H1 (cell line): Measurements from ENCODE around the gene KLF6. TPM values are rescaled to one million over a fixed set of nuclear protein-coding genes. Genes with fewer than 3 reads are reported as not detected.

Experiments
- CTCF ChIA-PET: fragments of 300-600 bp; sonication (Branson Sonifier 250); formaldehyde crosslinking; loops from one replicate; lab custom pipeline; 2021; ENCODE audit not compliant: partially characterized antibody; lab: Charles Lee
- POLR2A ChIA-PET: fragments of 300-600 bp; sonication (Branson Sonifier 250); formaldehyde crosslinking; loops from one replicate; lab custom pipeline; 2021; ENCODE audit warnings: inconsistent platforms; ENCODE audit not compliant: partially characterized antibody; lab: Charles Lee
- DNase-seq, 2 experiments: peaks; one replicate each; pipeline versions ENCODE4 v3.0.0 to v3.0.0-alpha.2; 2010 to 2022; ENCODE audit warnings: low spot score in 2 of 2, low read depth in 1 of 2, mixed read lengths in 1 of 2
- FAIRE-seq: peaks from 2 replicates; lab custom pipeline; 2011; peaks lifted over from hg19 to GRCh38; lab: Jason Lieb, UNC
- H2AFZ ChIP-seq: 2 replicates; pipeline ENCODE4 v1.8.1; 2012; ENCODE audit warnings: low read length, inconsistent platforms
- H2AK5ac ChIP-seq: 2 replicates; pipeline ENCODE4 v1.6.1; 2013; ENCODE audit warnings: low read depth, low read length
- H2BK120ac ChIP-seq: replicated peaks from 2 replicates; pipeline ENCODE3; 2013; ENCODE audit warnings: low read depth, low read length, inconsistent platforms
- H2BK12ac ChIP-seq: 2 replicates; pipeline ENCODE4 v1.6.1; 2013; ENCODE audit warnings: low read depth, low read length
- H2BK15ac ChIP-seq: 2 replicates; pipeline ENCODE4 v1.6.1; 2013; ENCODE audit warnings: low read length
- H2BK20ac ChIP-seq: 2 replicates; pipeline ENCODE4 v1.6.1; 2013; ENCODE audit warnings: low read length
- H2BK5ac ChIP-seq: 2 replicates; pipeline ENCODE4 v1.6.1; 2013; ENCODE audit warnings: low read depth, low read length
- H3K14ac ChIP-seq: 2 replicates; pipeline ENCODE4 v1.6.1; 2013; ENCODE audit warnings: inconsistent platforms; ENCODE audit not compliant: insufficient read length
- H3K18ac ChIP-seq: 2 replicates; pipeline ENCODE4 v1.6.1; 2013; ENCODE audit warnings: low read length; ENCODE audit errors: extremely low read depth
- H3K23ac ChIP-seq: 2 replicates; pipeline ENCODE4 v1.6.1; 2013; ENCODE audit warnings: inconsistent platforms; ENCODE audit not compliant: insufficient read length
- H3K23me2 ChIP-seq: 2 replicates; pipeline ENCODE4 v1.6.1; 2013; ENCODE audit warnings: low read depth, low read length
- H3K27ac ChIP-seq: 2 replicates; pipeline ENCODE4 v1.6.1; 2011; ENCODE audit warnings: low read depth, low read length, inconsistent platforms
- H3K27me3 ChIP-seq, 4 experiments: replicated peaks in 1 of 4; 1 replicate in 1 of 4; 2 replicates in 3 of 4; pipeline versions ENCODE4 v1.6.1 to v1.8.1; 2011 to 2013; ENCODE audit warnings: low read length in 3 of 4, mild to moderate bottlenecking in 3 of 4, inconsistent platforms in 2 of 4, mixed read lengths in 2 of 4, moderate library complexity in 1 of 4; ENCODE audit not compliant: control insufficient read depth in 3 of 4, insufficient read depth in 3 of 4; ENCODE audit errors: extremely low read depth in 1 of 4
- H3K36me3 ChIP-seq, 4 experiments: 2 replicates each; pipeline versions ENCODE4 v1.6.1 to v1.8.1; 2011 to 2013; ENCODE audit warnings: mild to moderate bottlenecking in 4 of 4, low read length in 3 of 4, moderate library complexity in 2 of 4, control low read depth in 1 of 4, inconsistent platforms in 1 of 4; ENCODE audit not compliant: insufficient read depth in 4 of 4, control insufficient read depth in 2 of 4
- H3K4ac ChIP-seq: replicated peaks from 2 replicates; pipeline ENCODE3; 2013; ENCODE audit warnings: low read length, low read depth, mixed read lengths, inconsistent platforms; ENCODE audit not compliant: insufficient read length
- H3K4me1 ChIP-seq, 4 experiments: replicated peaks in 1 of 4; 1 replicate in 1 of 4; 2 replicates in 3 of 4; pipeline versions ENCODE4 v1.6.1 to v1.8.1; 2011 to 2013; ENCODE audit warnings: low read length in 3 of 4, inconsistent platforms in 2 of 4, mixed read lengths in 1 of 4; ENCODE audit not compliant: insufficient read depth in 4 of 4, control insufficient read depth in 3 of 4
- H3K4me2 ChIP-seq, 2 experiments: 2 replicates each; pipeline versions ENCODE4 v1.6.1 to v1.8.1; 2011 to 2013; ENCODE audit warnings: low read depth in 2 of 2, low read length in 2 of 2, control low read depth in 1 of 2, inconsistent platforms in 1 of 2, mild to moderate bottlenecking in 1 of 2; ENCODE audit not compliant: insufficient read depth in 1 of 2
- H3K4me3 ChIP-seq, 4 experiments: fragments of 200-600, 300-600 bp in 1 of 4; sonication (generic), shearing (Covaris generic), sonication (Bioruptor Twin) in 1 of 4; 2 replicates each; pipeline versions ENCODE4 v1.5.1 to v1.8.1; 2011 to 2016; ENCODE audit warnings: low read length in 4 of 4, low read depth in 3 of 4, control low read depth in 2 of 4, inconsistent platforms in 2 of 4, mild to moderate bottlenecking in 2 of 4, mixed read lengths in 1 of 4, moderate library complexity in 1 of 4; ENCODE audit not compliant: insufficient read depth in 2 of 4; ENCODE audit errors: extremely low read depth in 1 of 4
- H3K56ac ChIP-seq: replicated peaks from 2 replicates; pipeline ENCODE3; 2013; ENCODE audit warnings: low read depth, mild to moderate bottlenecking, mixed read lengths, low read length, inconsistent platforms; ENCODE audit not compliant: insufficient read length
- H3K79me1 ChIP-seq: 2 replicates; pipeline ENCODE4 v1.6.1; 2013; ENCODE audit warnings: low read depth, low read length, control low read depth
- H3K79me2 ChIP-seq, 2 experiments: 2 replicates each; pipeline versions ENCODE4 v1.6.1 to v1.8.1; 2012 to 2013; ENCODE audit warnings: low read length in 2 of 2, mild to moderate bottlenecking in 2 of 2, inconsistent platforms in 1 of 2; ENCODE audit not compliant: insufficient read depth in 2 of 2, control insufficient read depth in 1 of 2
- H3K9ac ChIP-seq, 4 experiments: replicated peaks in 1 of 4; 1 replicate in 1 of 4; 2 replicates in 3 of 4; pipeline versions ENCODE4 v1.6.1 to v1.8.1; 2011 to 2013; ENCODE audit warnings: low read depth in 3 of 4, low read length in 3 of 4, control low read depth in 2 of 4, mild to moderate bottlenecking in 2 of 4, moderate library complexity in 2 of 4, inconsistent platforms in 1 of 4; ENCODE audit errors: extremely low read depth in 1 of 4
- H3K9me3 ChIP-seq, 2 experiments: 2 replicates each; pipeline versions ENCODE4 v1.6.1 to v1.8.1; 2012 to 2013; ENCODE audit warnings: mild to moderate bottlenecking in 2 of 2, moderate library complexity in 2 of 2, control low read depth in 1 of 2, inconsistent platforms in 1 of 2, low read depth in 1 of 2, low read length in 1 of 2, mixed read lengths in 1 of 2; ENCODE audit not compliant: insufficient read depth in 2 of 2
- H4K20me1 ChIP-seq, 2 experiments: replicated peaks in 1 of 2; 2 replicates each; pipeline versions ENCODE3 to v1.8.1; 2011 to 2013; ENCODE audit warnings: inconsistent platforms in 2 of 2, low read length in 2 of 2, mild to moderate bottlenecking in 1 of 2; ENCODE audit not compliant: insufficient read depth in 2 of 2, control insufficient read depth in 1 of 2
- H4K5ac ChIP-seq: 2 replicates; pipeline ENCODE4 v1.6.1; 2013; ENCODE audit warnings: low read length, low read depth, mixed read lengths, inconsistent platforms; ENCODE audit not compliant: insufficient read length
- H4K8ac ChIP-seq: 2 replicates; pipeline ENCODE4 v1.8.0; 2013; ENCODE audit warnings: mild to moderate bottlenecking, moderate library complexity, low read length, inconsistent platforms; ENCODE audit not compliant: insufficient read depth; ENCODE audit errors: extremely low read depth
- H4K91ac ChIP-seq: replicated peaks from 2 replicates; pipeline ENCODE3; 2013; ENCODE audit warnings: low read length, mixed read lengths, inconsistent platforms; ENCODE audit not compliant: insufficient read length
- ASH2L ChIP-seq: fragments of 200-600, 300-600 bp; sonication (generic); IDR thresholded peaks from one replicate; pipeline ENCODE4 v1.7.1; 2017; ENCODE audit warnings: low read length
- BRCA1 ChIP-seq: IDR thresholded peaks from 2 replicates; pipeline ENCODE4 v1.6.1; 2012; ENCODE audit warnings: low read depth, low read length, improper control_type of control experiment
- CBX5 ChIP-seq: fragments of 300-800, 300-1000 bp; sonication (generic); IDR thresholded peaks from 2 replicates; pipeline ENCODE4 v1.7.1; 2016; ENCODE audit warnings: antibody characterized with exemption, low read length, low read depth
- CHD1 ChIP-seq: IDR thresholded peaks from 2 replicates; pipeline ENCODE4 v1.6.1; 2012; ENCODE audit warnings: low read depth, low read length, improper control_type of control experiment
- GABPA ChIP-seq: IDR thresholded peaks from 2 replicates; pipeline ENCODE4 v1.6.1; 2011; ENCODE audit warnings: mild to moderate bottlenecking, low read length, moderate library complexity, borderline replicate concordance; ENCODE audit not compliant: insufficient read depth
- GTF2F1 ChIP-seq: IDR thresholded peaks from 2 replicates; pipeline ENCODE4 v1.6.1; 2012; ENCODE audit warnings: low read depth, low read length, improper control_type of control experiment, borderline replicate concordance
- JUN ChIP-seq: IDR thresholded peaks from 2 replicates; pipeline ENCODE4 v1.6.1; 2011; ENCODE audit warnings: low read depth, mild to moderate bottlenecking, improper control_type of control experiment, low read length
- KDM5A ChIP-seq: fragments of 200-600 bp; IDR thresholded peaks from 2 replicates; pipeline ENCODE4 v1.7.1; 2012; ENCODE audit warnings: mild to moderate bottlenecking, low read length, inconsistent platforms, mixed read lengths
- POU5F1 ChIP-seq: IDR thresholded peaks from 2 replicates; pipeline ENCODE4 v1.6.1; 2011; ENCODE audit warnings: low read depth, mild to moderate bottlenecking, low read length, moderate library complexity
- RAD21 ChIP-seq, 2 experiments: IDR thresholded peaks in 1 of 2; conservative IDR thresholded peaks in 1 of 2; 2 replicates each; pipeline ENCODE4 v1.6.1; 2011; ENCODE audit warnings: low read depth in 2 of 2, low read length in 2 of 2, improper control_type of control experiment in 1 of 2, inconsistent platforms in 1 of 2, mild to moderate bottlenecking in 1 of 2, moderate library complexity in 1 of 2
- RBBP5 ChIP-seq: IDR thresholded peaks from 2 replicates; pipeline ENCODE4 v1.7.1; 2012; ENCODE audit warnings: low read depth, mild to moderate bottlenecking, inconsistent platforms, low read length, moderate library complexity, borderline replicate concordance
- SAP30 ChIP-seq: fragments of 300-600 bp; sonication (generic); IDR thresholded peaks from 2 replicates; pipeline ENCODE4 v1.7.1; 2012; ENCODE audit warnings: low read length, moderate library complexity, mild to moderate bottlenecking, inconsistent platforms; ENCODE audit not compliant: insufficient read depth, insufficient replicate concordance
- SP4 ChIP-seq: IDR thresholded peaks from 2 replicates; pipeline ENCODE4 v1.6.1; 2012; ENCODE audit warnings: low read length, inconsistent platforms
- TAF1 ChIP-seq: IDR thresholded peaks from 2 replicates; pipeline ENCODE4 v1.6.1; 2011; ENCODE audit warnings: mild to moderate bottlenecking, low read depth, low read length
- TEAD4 ChIP-seq: IDR thresholded peaks from 2 replicates; pipeline ENCODE4 v1.6.1; 2012; ENCODE audit warnings: low read depth, low read length, inconsistent platforms, mixed read lengths
- WGBS, 2 experiments: shearing (Covaris generic) in 1 of 2; methylation state at CpG; one replicate each; pipeline versions ENCODE4 v1.1.6 to v1.1.7; 2013 to 2015; ENCODE audit warnings: low lambda C conversion rate in 2 of 2, mixed read lengths in 2 of 2, inconsistent platforms in 1 of 2, low coverage in 1 of 2, missing lambda C conversion rate in 1 of 2; ENCODE audit not compliant: insufficient replicate concordance in 2 of 2, insufficient coverage in 1 of 2, insufficient read length in 1 of 2; ENCODE audit errors: extremely low coverage in 1 of 2, missing lambda C conversion rate in 1 of 2; 5-methylcytosine and 5-hydroxymethylcytosine counted together
- polyA plus RNA-seq, 7 experiments: library from polyadenylated mRNA; depleted of rRNA in 3 of 7; stranded (reverse) in 5 of 7; unstranded in 2 of 7; fragments of >200 nt in 5 of 7; fragments of 200-250 nt in 2 of 7; gene quantifications; 1 replicate in 5 of 7; 2 replicates in 1 of 7; 4 replicates in 1 of 7; pipeline versions ENCODE4 v1.2.1 to v1.2.3, GENCODE V29; 2011 to 2013; ENCODE audit warnings: missing spikeins in 2 of 7, mixed read lengths in 2 of 7
- total RNA-seq: library from RNA; stranded (reverse); fragmentation: NEBNext Ultra II Directional; extraction: Animal tissue kit (Norgen Biotek cat#: 25700); gene quantifications from 2 replicates; pipeline ENCODE4 v1.2.1, GENCODE V29; 2021

The KLF6 gene
- total and polyA plus RNA-seq, 2 of the 8 experiments (the other 6 are each of a cell fraction or from before 2014, with no cell fraction given): 5.7 to 19.5 TPM

DNA sequence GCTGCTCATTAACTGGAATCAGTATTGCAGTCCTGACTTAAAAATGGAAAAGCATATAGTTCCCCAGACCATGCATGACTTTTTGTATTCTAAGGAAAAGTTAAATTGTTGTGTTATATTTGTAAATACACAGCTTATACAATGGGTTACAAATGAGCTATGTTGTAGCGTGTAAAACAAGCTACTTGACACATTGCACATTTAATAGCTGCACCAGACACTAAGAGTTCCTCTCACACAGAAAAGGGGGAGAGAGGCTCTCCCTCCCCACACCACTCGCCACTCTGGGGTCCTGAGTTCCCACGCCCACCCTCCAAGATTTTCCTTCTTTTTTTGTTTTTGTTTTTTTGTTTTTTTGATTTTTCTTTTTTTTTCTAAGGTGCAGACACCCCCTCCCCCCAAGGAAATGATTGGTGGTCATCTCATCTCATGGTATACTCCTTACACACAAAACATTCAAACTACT lies 6.3 kb downstream of the KLF6 start:
- no peak overlapping the region for H3K9ac ChIP-seq
- H3K56ac ChIP-seq: no peak overlapping the region
- H3K79me1 ChIP-seq: peaks cover 22% of the 10 kb centered on the region
- H3K4me2 ChIP-seq: no peak overlapping the region
- no peak overlapping the region for H2AK5ac ChIP-seq
- H3K23ac ChIP-seq: no peak overlapping the region
- H3K36me3 ChIP-seq: peaks cover 25 to 52% (median 45%) of the 10 kb centered on the region in 4 experiments
- WGBS, 2 experiments: 94% methylated on average over 3 of the region's 3 CpGs; no CpG with 5 or more reads in 1 of the 2 experiments
- no peak overlapping the region for H4K5ac ChIP-seq
- peaks cover 23 to 25% of the 10 kb centered on the region in 2 experiments for H4K20me1 ChIP-seq
- no peak overlapping the region for H3K4ac ChIP-seq
- no peak for FAIRE-seq
- no peak overlapping the region for H3K4me3 ChIP-seq
- H2BK120ac ChIP-seq: no peak overlapping the region
- H3K4me1 ChIP-seq: peaks cover 2 to 14% (median 11%) of the 10 kb centered on the region in 4 experiments
- no peak overlapping the region for H3K14ac ChIP-seq
- H3K27me3 ChIP-seq: no peaks in the 10 kb centered on the region
- ChIA-PET CTCF (interaction anchor here (0.7 to 1.4 kb wide), 3 partner anchors 44 to 538 kb away, joined by 3 to 4 read pairs (median 3); no protein-coding TSS in a partner anchor), POLR2A (interaction anchor here (1.2 kb wide), 1 partner anchor 17 kb away, joined by 4 read pairs; no protein-coding TSS in a partner anchor)
- no peaks in the 10 kb centered on the region for H3K9me3 ChIP-seq
- no peak overlapping the region for H4K91ac ChIP-seq
- no peak overlapping the region for H2BK20ac ChIP-seq
- H2BK5ac ChIP-seq: no peak overlapping the region
- H2AFZ ChIP-seq: no peak overlapping the region
- H3K79me2 ChIP-seq: peaks cover 6 to 51% of the 10 kb centered on the region in 2 experiments
- no peak overlapping the region for H4K8ac ChIP-seq
- no peak for DNase-seq
- H2BK12ac ChIP-seq: no peak overlapping the region
- no peak overlapping the region for H3K18ac ChIP-seq
- H2BK15ac ChIP-seq: no peak overlapping the region
- no peak overlapping the region for H3K27ac ChIP-seq
- H3K23me2 ChIP-seq: peaks cover 6% of the 10 kb centered on the region
- TF ChIP-seq POU5F1 (no peak), RBBP5 (no peak), SP4 (no peak), CBX5 (no peak), GTF2F1 (no peak), BRCA1 (no peak), JUN (no peak), CHD1 (no peak), TEAD4 (no peak), RAD21 (IDR thresholded peaks at IDR 0.05 in 1 of 2, conservative IDR thresholded peaks at IDR 0.05 in 1 of 2; ENCODE audit: low read depth in 2 of 2, low read length in 2 of 2) (no peak), TAF1 (no peak), GABPA (no peak), KDM5A (no peak), ASH2L (no peak), SAP30 (no peak)
